ENCODE measurements around the gene ACSL6.

The ACSL6 gene

GRCh38 chr5:132054031-132054696 lies 42.7 kb upstream of the ACSL6 start:
- Histone ChIP-seq H3K4me1 (ENCODE audit: control insufficient read depth, insufficient read depth, low read length) (no peaks in the 10 kb centered on the region), H3K4me3 (ENCODE audit: low read length) (no peak overlapping the region), H3K27me3 (ENCODE audit: control insufficient read depth, insufficient read depth, low read length) (no peaks in the 10 kb centered on the region), H3K36me3 (ENCODE audit: control insufficient read depth, insufficient read depth, low read length) (no peaks in the 10 kb centered on the region), H3K9ac (ENCODE audit: low read length) (no peak overlapping the region), H3K27ac (ENCODE audit: low read depth, low read length) (no peak overlapping the region)

GRCh38 chr5:132053483-132053882 lies 42.0 kb upstream of the ACSL6 start:
- no peaks in the 10 kb centered on the region for H3K27me3 ChIP-seq (ENCODE audit: control insufficient read depth, insufficient read depth, low read length)
- H3K9ac ChIP-seq (ENCODE audit: low read length), result no peak overlapping the region

GRCh38 chr5:132052520-132052919 lies 41.1 kb upstream of the ACSL6 start:
- Histone ChIP-seq H3K9ac (ENCODE audit: low read length) (no peak overlapping the region), H3K27me3 (ENCODE audit: control insufficient read depth, insufficient read depth, low read length) (no peaks in the 10 kb centered on the region), H3K4me1 (ENCODE audit: control insufficient read depth, insufficient read depth, low read length) (no peaks in the 10 kb centered on the region), H3K36me3 (ENCODE audit: control insufficient read depth, insufficient read depth, low read length) (no peaks in the 10 kb centered on the region), H3K27ac (ENCODE audit: low read depth, low read length) (no peak overlapping the region), H3K4me3 (ENCODE audit: low read length) (no peak overlapping the region)

More at GRCh38 chr5:132053483-132053882, 42.0 kb upstream of the ACSL6 start:
- no peaks in the 10 kb centered on the region for H3K36me3 ChIP-seq (ENCODE audit: control insufficient read depth, insufficient read depth, low read length)
- H3K27ac ChIP-seq (ENCODE audit: low read depth, low read length), result no peak overlapping the region
- H3K4me1 ChIP-seq (ENCODE audit: control insufficient read depth, insufficient read depth, low read length), result no peaks in the 10 kb centered on the region
- no peak overlapping the region for H3K4me3 ChIP-seq (ENCODE audit: low read length)

- Histone ChIP-seq H3K9ac (ENCODE audit: low read length) (no peak overlapping the region), H3K4me3 (ENCODE audit: low read length) (no peak overlapping the region), H3K27ac (ENCODE audit: low read depth, low read length) (no peak overlapping the region)
These were observed 39.4 kb upstream of the ACSL6 start for GRCh38 chr5:132050661-132051552.

GRCh38 chr5:132050136-132050535 lies 38.7 kb upstream of the ACSL6 start:
- Histone ChIP-seq H3K4me1 (ENCODE audit: control insufficient read depth, insufficient read depth, low read length) (no peaks in the 10 kb centered on the region), H3K9ac (ENCODE audit: low read length) (no peak overlapping the region), H3K27ac (ENCODE audit: low read depth, low read length) (no peak overlapping the region), H3K36me3 (ENCODE audit: control insufficient read depth, insufficient read depth, low read length) (no peaks in the 10 kb centered on the region), H3K4me3 (ENCODE audit: low read length) (no peak overlapping the region), H3K27me3 (ENCODE audit: control insufficient read depth, insufficient read depth, low read length) (no peaks in the 10 kb centered on the region)

More at GRCh38 chr5:132050661-132051552, 39.4 kb upstream of the ACSL6 start:
- Histone ChIP-seq H3K27me3 (ENCODE audit: control insufficient read depth, insufficient read depth, low read length) (no peaks in the 10 kb centered on the region), H3K36me3 (ENCODE audit: control insufficient read depth, insufficient read depth, low read length) (no peaks in the 10 kb centered on the region), H3K4me1 (ENCODE audit: control insufficient read depth, insufficient read depth, low read length) (no peaks in the 10 kb centered on the region)

GRCh38 chr5:132049559-132049958 lies 38.1 kb upstream of the ACSL6 start:
- H3K27me3 ChIP-seq (ENCODE audit: control insufficient read depth, insufficient read depth, low read length), result no peaks in the 10 kb centered on the region
- no peak overlapping the region for H3K9ac ChIP-seq (ENCODE audit: low read length)
- no peaks in the 10 kb centered on the region for H3K4me1 ChIP-seq (ENCODE audit: control insufficient read depth, insufficient read depth, low read length)
- H3K27ac ChIP-seq (ENCODE audit: low read depth, low read length), result no peak overlapping the region
- H3K4me3 ChIP-seq (ENCODE audit: low read length), result no peak overlapping the region
- H3K36me3 ChIP-seq (ENCODE audit: control insufficient read depth, insufficient read depth, low read length), result no peaks in the 10 kb centered on the region

GRCh38 chr5:132049093-132049492 lies 37.6 kb upstream of the ACSL6 start:
- Histone ChIP-seq H3K27ac (ENCODE audit: low read depth, low read length) (no peak overlapping the region), H3K27me3 (ENCODE audit: control insufficient read depth, insufficient read depth, low read length) (no peaks in the 10 kb centered on the region), H3K4me1 (ENCODE audit: control insufficient read depth, insufficient read depth, low read length) (no peaks in the 10 kb centered on the region), H3K9ac (ENCODE audit: low read length) (no peak overlapping the region), H3K4me3 (ENCODE audit: low read length) (no peak overlapping the region), H3K36me3 (ENCODE audit: control insufficient read depth, insufficient read depth, low read length) (no peaks in the 10 kb centered on the region)

GRCh38 chr5:132046880-132047299 lies 35.4 kb upstream of the ACSL6 start:
- Histone ChIP-seq H3K36me3 (ENCODE audit: control insufficient read depth, insufficient read depth, low read length) (no peaks in the 10 kb centered on the region), H3K4me1 (ENCODE audit: control insufficient read depth, insufficient read depth, low read length) (no peaks in the 10 kb centered on the region)

GRCh38 chr5:132044207-132044606 lies 32.7 kb upstream of the ACSL6 start:
- Histone ChIP-seq H3K27ac (ENCODE audit: low read depth, low read length) (no peak overlapping the region), H3K9ac (ENCODE audit: low read length) (no peak overlapping the region), H3K36me3 (ENCODE audit: control insufficient read depth, insufficient read depth, low read length) (no peaks in the 10 kb centered on the region), H3K4me3 (ENCODE audit: low read length) (no peak overlapping the region), H3K4me1 (ENCODE audit: control insufficient read depth, insufficient read depth, low read length) (no peaks in the 10 kb centered on the region), H3K27me3 (ENCODE audit: control insufficient read depth, insufficient read depth, low read length) (no peaks in the 10 kb centered on the region)

More at GRCh38 chr5:132046880-132047299, 35.4 kb upstream of the ACSL6 start:
- H3K4me3 ChIP-seq (ENCODE audit: low read length), result no peak overlapping the region
- no peak overlapping the region for H3K9ac ChIP-seq (ENCODE audit: low read length)
- no peaks in the 10 kb centered on the region for H3K27me3 ChIP-seq (ENCODE audit: control insufficient read depth, insufficient read depth, low read length)
- H3K27ac ChIP-seq (ENCODE audit: low read depth, low read length), result no peak overlapping the region

- H3K27me3 ChIP-seq (ENCODE audit: control insufficient read depth, insufficient read depth, low read length), result no peaks in the 10 kb centered on the region
- no peak overlapping the region for H3K4me3 ChIP-seq (ENCODE audit: low read length)
- no peak overlapping the region for H3K9ac ChIP-seq (ENCODE audit: low read length)
- H3K4me1 ChIP-seq (ENCODE audit: control insufficient read depth, insufficient read depth, low read length), result no peaks in the 10 kb centered on the region
- H3K36me3 ChIP-seq (ENCODE audit: control insufficient read depth, insufficient read depth, low read length), result no peaks in the 10 kb centered on the region
- no peak overlapping the region for H3K27ac ChIP-seq (ENCODE audit: low read depth, low read length)
These were observed 25.9 kb upstream of the ACSL6 start for GRCh38 chr5:132037353-132037752.

GRCh38 chr5:132033122-132033521 lies 21.7 kb upstream of the ACSL6 start:
- Histone ChIP-seq H3K9ac (ENCODE audit: low read length) (no peak overlapping the region), H3K4me3 (ENCODE audit: low read length) (no peak overlapping the region), H3K27me3 (ENCODE audit: control insufficient read depth, insufficient read depth, low read length) (no peaks in the 10 kb centered on the region), H3K36me3 (ENCODE audit: control insufficient read depth, insufficient read depth, low read length) (no peaks in the 10 kb centered on the region), H3K27ac (ENCODE audit: low read depth, low read length) (no peak overlapping the region), H3K4me1 (ENCODE audit: control insufficient read depth, insufficient read depth, low read length) (no peaks in the 10 kb centered on the region)

- no peak overlapping the region for H3K27ac ChIP-seq (ENCODE audit: low read depth, low read length)
- no peaks in the 10 kb centered on the region for H3K36me3 ChIP-seq (ENCODE audit: control insufficient read depth, insufficient read depth, low read length)
- H3K9ac ChIP-seq (ENCODE audit: low read length), result no peak overlapping the region
- H3K4me3 ChIP-seq (ENCODE audit: low read length), result no peak overlapping the region
- H3K27me3 ChIP-seq (ENCODE audit: control insufficient read depth, insufficient read depth, low read length), result no peaks in the 10 kb centered on the region
- no peaks in the 10 kb centered on the region for H3K4me1 ChIP-seq (ENCODE audit: control insufficient read depth, insufficient read depth, low read length)
These were observed 20.7 kb upstream of the ACSL6 start for GRCh38 chr5:132032196-132032595.

Measured in rectal smooth muscle tissue (tissue), 1 donor.